Measurements from ENCODE around the gene TSTD2.
"Not testable (repeated sequence)": the region's sequence is repeated elsewhere in the genome, so short reads cannot be mapped to it uniquely, and the experiment has no call there.

Gene TSTD2

DNA sequence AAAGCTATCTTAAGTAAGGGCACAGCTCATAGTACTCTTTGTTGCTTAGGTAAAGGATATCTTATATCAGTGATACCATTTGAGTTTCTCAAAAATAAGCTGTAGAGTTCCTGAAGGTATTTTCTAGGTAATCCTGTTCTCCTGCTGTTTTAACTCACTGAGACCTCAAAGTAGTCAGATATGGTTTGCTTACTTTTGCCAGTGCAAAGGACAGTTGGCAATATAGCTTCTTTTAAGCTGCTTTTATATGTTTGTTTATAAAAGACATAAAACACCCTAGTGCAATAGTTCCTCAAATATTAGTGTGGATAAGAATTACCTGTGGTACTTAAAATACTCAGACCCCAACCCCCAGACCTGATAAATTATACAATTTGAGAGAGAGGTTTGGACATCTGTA lies 12.6 kb upstream of the TSTD2 start:
- H3K36me3 Mint-ChIP-seq (ENCODE audit: low read depth) = peaks cover 64% of the 10 kb centered on the region

DNA sequence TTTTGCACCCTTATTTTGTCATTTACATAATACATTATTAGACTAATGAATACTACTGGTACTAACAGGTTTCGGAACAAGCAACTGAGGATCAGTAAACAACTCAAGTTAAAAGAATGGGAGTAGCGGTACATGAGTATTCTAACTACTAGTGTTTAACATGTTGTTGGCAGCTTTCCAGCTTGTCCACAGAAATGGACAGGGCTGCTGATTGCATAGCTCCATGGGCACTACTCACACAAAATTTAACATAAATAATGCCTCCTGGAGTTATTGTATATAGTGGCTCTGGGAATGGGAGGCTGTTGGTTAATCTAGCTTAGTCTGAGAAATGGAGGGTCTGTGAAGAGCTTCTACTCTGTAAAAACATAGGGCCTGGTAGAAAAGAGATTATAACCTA lies 7.2 kb upstream of the TSTD2 start:
- Mint-ChIP-seq H3K4me1 (ENCODE audit: low read depth) (peaks cover 49% of the 10 kb centered on the region), H3K27ac (no peak overlapping the region)

More for the DNA sequence above, 12.6 kb upstream of the TSTD2 start:
- no peak overlapping the region for H3K27ac Mint-ChIP-seq
- peaks cover 2% of the 10 kb centered on the region for H3K4me1 Mint-ChIP-seq (ENCODE audit: low read depth)
- H3K4me3 Mint-ChIP-seq = no peak overlapping the region
- no peaks in the 10 kb centered on the region for H3K9me3 Mint-ChIP-seq
- no peaks in the 10 kb centered on the region for H3K27me3 Mint-ChIP-seq

GRCh38 chr9:97638666-97639065 lies 5.5 kb upstream of the TSTD2 start:
- Mint-ChIP-seq H3K4me1 (ENCODE audit: low read depth) (peaks cover 61% of the 10 kb centered on the region), H3K36me3 (ENCODE audit: low read depth) (peaks cover 50% of the 10 kb centered on the region), H3K27me3 (no peaks in the 10 kb centered on the region), H3K9me3 (no peaks in the 10 kb centered on the region), H3K27ac (no peak overlapping the region), H3K4me3 (no peak overlapping the region)

More for the DNA sequence above, 7.2 kb upstream of the TSTD2 start:
- Mint-ChIP-seq H3K4me3 (no peak overlapping the region), H3K27me3 (no peaks in the 10 kb centered on the region), H3K36me3 (ENCODE audit: low read depth) (peaks cover 53% of the 10 kb centered on the region), H3K9me3 (no peaks in the 10 kb centered on the region)

DNA sequence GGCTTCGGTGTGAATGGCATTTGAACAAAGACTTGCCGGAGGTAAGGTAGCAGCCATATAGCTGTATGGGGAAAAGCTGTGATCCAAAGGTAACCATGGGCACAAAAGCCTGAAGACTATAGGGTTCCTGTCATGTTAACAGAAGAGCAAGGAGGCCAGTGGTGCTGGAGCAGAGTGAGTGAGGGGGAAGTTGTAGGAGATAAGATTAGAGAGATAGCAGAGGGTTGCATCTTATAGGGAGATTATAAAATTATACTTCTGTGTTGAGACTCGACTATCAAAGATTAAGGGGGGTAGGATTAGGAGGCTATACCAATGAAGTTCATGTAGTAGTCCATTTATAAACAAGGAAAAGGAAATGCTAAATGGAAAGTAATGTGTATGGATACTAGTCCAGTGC lies 3.7 kb upstream of the TSTD2 start:
- Mint-ChIP-seq H3K36me3 (ENCODE audit: low read depth) (peaks cover 37% of the 10 kb centered on the region), H3K4me1 (ENCODE audit: low read depth) (peaks cover 69% of the 10 kb centered on the region), H3K27ac (peak overlapping the region; percentile 50), H3K27me3 (no peaks in the 10 kb centered on the region), H3K4me3 (peak overlapping the region; percentile 40), H3K9me3 (no peaks in the 10 kb centered on the region)

DNA sequence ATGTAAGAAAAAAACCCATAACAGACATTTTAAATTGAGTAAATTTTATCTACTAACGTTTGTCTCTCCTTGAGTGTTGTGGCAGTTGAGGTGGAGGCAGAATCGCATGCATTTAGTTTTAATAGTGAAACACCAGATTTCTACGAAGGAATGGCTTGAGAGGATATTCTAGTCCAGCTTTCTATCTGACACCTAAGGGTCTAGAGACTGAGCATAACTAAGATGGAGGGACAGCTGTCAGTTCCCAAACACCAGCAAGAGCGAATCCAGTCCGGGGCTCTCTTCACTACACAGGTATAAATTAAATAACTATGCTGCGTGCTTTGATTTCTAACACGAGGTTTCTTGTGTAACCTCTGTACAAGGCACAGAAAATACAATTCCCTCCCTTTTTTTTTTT lies 1.9 kb upstream of the TSTD2 start:
- H3K27ac Mint-ChIP-seq = no peak overlapping the region
- no peaks in the 10 kb centered on the region for H3K27me3 Mint-ChIP-seq
- H3K4me1 Mint-ChIP-seq (ENCODE audit: low read depth) = peaks cover 69% of the 10 kb centered on the region
- H3K36me3 Mint-ChIP-seq (ENCODE audit: low read depth) = peaks cover 20% of the 10 kb centered on the region
- peak overlapping the region; percentile 96 for H3K4me3 Mint-ChIP-seq
- H3K9me3 Mint-ChIP-seq = no peaks in the 10 kb centered on the region

GRCh38 chr9:97633859-97634490 lies 807 bp upstream of the TSTD2 start:
- H3K4me3 Mint-ChIP-seq = peak overlapping the region; percentile 96
- H3K36me3 Mint-ChIP-seq (ENCODE audit: low read depth) = peaks cover 23% of the 10 kb centered on the region
- peaks cover 65% of the 10 kb centered on the region for H3K4me1 Mint-ChIP-seq (ENCODE audit: low read depth)
- H3K27ac Mint-ChIP-seq = peak overlapping the region; percentile 93
- H3K27me3 Mint-ChIP-seq = no peaks in the 10 kb centered on the region
- H3K9me3 Mint-ChIP-seq = no peaks in the 10 kb centered on the region

- Mint-ChIP-seq H3K4me3 (peak overlapping the region; percentile 96), H3K4me1 (ENCODE audit: low read depth) (peaks cover 57% of the 10 kb centered on the region), H3K27ac (peak overlapping the region; percentile 97), H3K9me3 (no peaks in the 10 kb centered on the region), H3K27me3 (no peaks in the 10 kb centered on the region), H3K36me3 (ENCODE audit: low read depth) (peaks cover 21% of the 10 kb centered on the region)
Observed at GRCh38 chr9:97632248-97632984, 752 bp downstream of the TSTD2 start.

DNA sequence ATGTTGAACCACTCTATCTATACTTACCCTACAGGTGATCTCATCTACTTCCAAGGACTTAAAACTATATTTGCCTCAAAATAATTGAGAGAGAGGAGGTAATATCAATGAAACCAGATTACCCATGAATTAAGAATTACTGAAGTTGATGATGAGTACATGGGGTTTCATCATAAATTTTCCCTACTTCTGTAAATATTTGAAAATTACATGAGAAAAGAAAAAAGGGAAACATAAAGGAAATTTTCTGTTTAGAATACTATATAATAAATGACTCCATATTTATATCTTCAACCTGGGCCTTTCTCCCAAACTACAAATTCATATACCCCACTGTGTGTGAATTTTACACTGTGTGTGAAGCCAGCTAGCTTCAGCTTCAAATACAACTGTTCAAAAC lies 2.6 kb downstream of the TSTD2 start:
- no peaks in the 10 kb centered on the region for H3K9me3 Mint-ChIP-seq
- peaks cover 17% of the 10 kb centered on the region for H3K36me3 Mint-ChIP-seq (ENCODE audit: low read depth)
- H3K27ac Mint-ChIP-seq = no peak overlapping the region
- H3K4me1 Mint-ChIP-seq (ENCODE audit: low read depth) = peaks cover 42% of the 10 kb centered on the region
- H3K27me3 Mint-ChIP-seq = no peaks in the 10 kb centered on the region
- no peak overlapping the region for H3K4me3 Mint-ChIP-seq

DNA sequence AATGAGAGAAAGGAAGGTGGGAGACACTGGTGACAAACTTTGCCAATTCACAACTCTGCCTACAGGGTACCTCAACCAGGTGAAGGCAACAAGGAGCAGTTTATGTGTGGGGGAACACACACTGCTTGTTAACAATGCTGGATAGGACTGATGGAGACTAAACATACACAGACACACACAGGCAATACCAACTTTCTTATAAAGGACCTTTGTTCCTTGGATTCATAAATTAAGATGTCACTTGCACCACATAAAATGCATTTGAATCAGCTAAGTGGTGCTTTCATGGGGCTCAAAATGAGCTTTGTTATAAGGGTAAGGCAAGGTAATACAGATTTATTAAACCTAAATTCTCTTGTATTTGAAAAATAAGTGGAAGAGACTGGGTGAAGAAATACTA lies 4.0 kb downstream of the TSTD2 start:
- H3K4me3 Mint-ChIP-seq = no peak overlapping the region
- peaks cover 14% of the 10 kb centered on the region for H3K36me3 Mint-ChIP-seq (ENCODE audit: low read depth)
- H3K27ac Mint-ChIP-seq = peak overlapping the region; percentile 4
- H3K9me3 Mint-ChIP-seq = no peaks in the 10 kb centered on the region
- H3K4me1 Mint-ChIP-seq (ENCODE audit: low read depth) = peaks cover 28% of the 10 kb centered on the region
- no peaks in the 10 kb centered on the region for H3K27me3 Mint-ChIP-seq

DNA sequence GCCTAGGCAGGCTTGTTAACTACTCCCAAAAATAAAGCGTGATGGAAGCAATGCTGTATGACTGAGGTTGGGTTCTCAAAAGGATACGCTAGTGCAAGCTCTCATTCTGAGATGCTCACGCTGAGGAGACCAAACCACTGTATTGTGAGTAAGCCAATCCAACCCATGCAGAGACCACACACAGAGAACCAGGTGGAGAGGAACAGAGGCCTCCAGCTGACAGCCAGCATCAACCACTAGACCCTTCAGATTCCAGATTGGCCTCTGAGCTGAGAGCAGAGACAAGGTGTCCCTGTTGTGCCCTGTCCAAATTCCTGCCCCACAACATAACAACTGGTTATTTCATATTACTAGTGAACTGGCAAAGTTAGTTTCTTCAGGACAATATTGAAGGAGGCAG lies 4.5 kb downstream of the TSTD2 start:
- Mint-ChIP-seq H3K27me3 (no peaks in the 10 kb centered on the region), H3K36me3 (ENCODE audit: low read depth) (peaks cover 18% of the 10 kb centered on the region), H3K27ac (peak overlapping the region; percentile 4), H3K4me1 (ENCODE audit: low read depth) (peaks cover 28% of the 10 kb centered on the region), H3K4me3 (no peak overlapping the region), H3K9me3 (no peaks in the 10 kb centered on the region)

DNA sequence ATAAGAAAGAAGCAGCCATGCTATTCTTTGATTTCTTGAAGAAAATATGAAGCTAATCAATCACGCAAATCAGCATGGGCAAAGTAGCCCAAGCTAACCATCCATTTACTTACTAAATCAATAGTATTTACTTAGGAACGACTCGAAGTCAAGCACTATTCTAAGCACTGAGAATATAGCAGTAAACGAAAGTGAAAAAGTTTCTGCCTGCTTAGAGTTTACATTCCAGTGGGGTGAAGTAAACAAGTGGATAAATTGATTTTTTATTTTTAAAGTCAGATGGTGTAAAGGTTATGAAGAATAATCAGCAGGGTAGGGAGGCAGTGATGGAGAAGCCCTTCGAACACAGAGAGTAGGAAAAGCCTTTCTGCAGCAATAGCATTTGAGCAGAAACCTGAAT lies 5.5 kb downstream of the TSTD2 start:
- H3K27ac Mint-ChIP-seq = no peak overlapping the region
- H3K4me1 Mint-ChIP-seq (ENCODE audit: low read depth) = peaks cover 27% of the 10 kb centered on the region
- no peaks in the 10 kb centered on the region for H3K9me3 Mint-ChIP-seq
- no peak overlapping the region for H3K4me3 Mint-ChIP-seq
- H3K27me3 Mint-ChIP-seq = no peaks in the 10 kb centered on the region
- peaks cover 26% of the 10 kb centered on the region for H3K36me3 Mint-ChIP-seq (ENCODE audit: low read depth)

GRCh38 chr9:97625620-97626019 lies 7.5 kb downstream of the TSTD2 start:
- Mint-ChIP-seq H3K36me3 (ENCODE audit: low read depth) (peaks cover 44% of the 10 kb centered on the region), H3K9me3 (no peaks in the 10 kb centered on the region), H3K4me3 (no peak overlapping the region), H3K4me1 (ENCODE audit: low read depth) (peaks cover 11% of the 10 kb centered on the region), H3K27me3 (no peaks in the 10 kb centered on the region), H3K27ac (no peak overlapping the region)

DNA sequence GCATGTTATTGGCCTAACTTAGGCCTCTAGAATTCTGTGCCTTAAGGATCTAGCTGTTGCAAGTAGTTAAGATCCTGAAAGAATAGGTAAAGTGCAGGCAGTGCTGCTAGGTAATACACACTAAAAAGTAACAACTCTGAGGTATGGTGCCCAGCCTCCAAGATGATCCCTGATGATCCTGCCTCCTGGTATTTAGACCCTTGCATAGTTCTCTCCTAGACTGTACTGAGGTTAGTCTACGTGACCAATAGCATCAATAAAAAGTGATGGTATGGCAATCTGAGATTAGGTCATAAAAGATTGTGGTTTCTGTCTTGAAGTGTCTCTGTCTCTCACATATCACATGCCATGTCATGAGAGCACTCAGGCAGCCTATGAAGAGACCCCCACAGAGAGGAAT lies 9.2 kb downstream of the TSTD2 start:
- no peaks in the 10 kb centered on the region for H3K9me3 Mint-ChIP-seq
- H3K36me3 Mint-ChIP-seq (ENCODE audit: low read depth) = peaks cover 50% of the 10 kb centered on the region

GRCh38 chr9:97622483-97622882 lies 10.7 kb downstream of the TSTD2 start:
- H3K36me3 Mint-ChIP-seq (ENCODE audit: low read depth) = peaks cover 53% of the 10 kb centered on the region
- H3K9me3 Mint-ChIP-seq, H3K27ac Mint-ChIP-seq, H3K27me3 Mint-ChIP-seq, H3K4me3 Mint-ChIP-seq: not testable (repeated sequence)
- peaks cover 15% of the 10 kb centered on the region for H3K4me1 Mint-ChIP-seq (ENCODE audit: low read depth)

More for the DNA sequence above, 9.2 kb downstream of the TSTD2 start:
- Mint-ChIP-seq H3K27ac (no peak overlapping the region), H3K27me3 (no peaks in the 10 kb centered on the region), H3K4me1 (ENCODE audit: low read depth) (peaks cover 8% of the 10 kb centered on the region), H3K4me3 (no peak overlapping the region)

DNA sequence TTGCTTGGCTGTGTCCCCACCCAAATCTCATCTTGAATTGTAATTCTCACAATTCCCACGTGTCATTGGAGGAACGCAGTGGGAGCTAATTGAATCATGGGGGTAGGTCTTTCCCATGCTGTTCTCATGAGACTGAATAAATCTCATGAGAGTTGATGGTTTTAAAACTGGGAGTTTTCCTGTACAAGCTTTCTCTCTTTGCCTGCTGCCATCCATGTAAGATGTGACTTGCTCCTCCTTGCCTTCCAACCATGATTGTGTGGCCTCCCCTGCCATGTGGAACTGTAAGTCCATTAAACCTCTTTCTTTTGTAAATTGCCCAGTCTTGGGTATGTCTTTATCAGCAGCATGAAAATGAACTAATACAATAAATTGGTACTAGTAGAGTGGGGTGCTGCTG lies 13.1 kb downstream of the TSTD2 start:
- peaks cover 16% of the 10 kb centered on the region for H3K4me1 Mint-ChIP-seq (ENCODE audit: low read depth)
- peaks cover 60% of the 10 kb centered on the region for H3K36me3 Mint-ChIP-seq (ENCODE audit: low read depth)

More for the DNA sequence above, 13.1 kb downstream of the TSTD2 start:
- not testable (repeated sequence) for H3K27me3 Mint-ChIP-seq, H3K4me3 Mint-ChIP-seq, H3K27ac Mint-ChIP-seq, H3K9me3 Mint-ChIP-seq

All from stimulated activated naive CD8-positive, alpha-beta T cell treated with anti-CD3 and anti-CD28 coated beads, Interleukin-15, Interleukin-2, amounts not matched to agents 100 ng/mL and 50 ng/mL, for 24 hours (primary cell).